Measurements from ENCODE around the gene TNFRSF4.

Gene TNFRSF4

GRCh38 chr1:1175221-1176062 is 38.5 kb downstream of the TNFRSF4 start:
- ChIA-PET CTCF (interaction anchor here (0.6 kb wide), 1 partner anchor 37 kb away, joined by 3 read pairs; no protein-coding TSS in a partner anchor), POLR2A (ENCODE audit: low non-redundant PET) (no interaction called here)
- DNase-seq (ENCODE audit: low spot score), result no peak
- no peak for TF ChIP-seq CTCF (conservative IDR thresholded peaks at IDR 0.05; ENCODE audit: low read depth)
- no peak overlapping the region for H3K27ac ChIP-seq

- no peak for TF ChIP-seq CTCF (conservative IDR thresholded peaks at IDR 0.05; ENCODE audit: low read depth)
- POLR2A ChIA-PET (ENCODE audit: low non-redundant PET), result no interaction called here
Measured at GRCh38 chr1:1173793-1174415, 40.0 kb downstream of the TNFRSF4 start, which contains the start of gene TTLL10. Gene TTLL10 (plus strand): TSS chr1:1173880. CDS start chr1:1179216, 5,336 bp downstream.

GRCh38 chr1:1173061-1173792 is 40.7 kb downstream of the TNFRSF4 start:
- POLR2A ChIA-PET (ENCODE audit: low non-redundant PET), result no interaction called here
- CTCF ChIA-PET, result interaction anchor here (1.2 kb wide), 1 partner anchor 51 kb away, joined by 4 read pairs; no protein-coding TSS in a partner anchor
- DNase-seq (ENCODE audit: low spot score), result no peak
- no peak overlapping the region for H3K27ac ChIP-seq
- TF ChIP-seq CTCF (conservative IDR thresholded peaks at IDR 0.05; ENCODE audit: low read depth), result no peak

More at GRCh38 chr1:1173793-1174415, 40.0 kb downstream of the TNFRSF4 start, which contains the start of gene TTLL10:
- DNase-seq (ENCODE audit: low spot score), result no peak
- H3K27ac ChIP-seq, result no peak within 1 kb of the TSS
- CTCF ChIA-PET, result interaction anchor here (0.7 to 1.2 kb wide), 2 partner anchors 52 to 119 kb away, joined by 3 to 4 read pairs; no protein-coding TSS in a partner anchor

- no peak for TF ChIP-seq CTCF (conservative IDR thresholded peaks at IDR 0.05; ENCODE audit: low read depth)
- ChIA-PET POLR2A (ENCODE audit: low non-redundant PET) (interaction anchor here (0.6 to 1.0 kb wide), 2 partner anchors 9 to 102 kb away, joined by 3 to 6 read pairs; partner anchors contain the start of gene UBE2J2), CTCF (interaction anchor here (0.6 to 1.0 kb wide), 4 partner anchors 24 to 1456 kb away, joined by 3 read pairs; no protein-coding TSS in a partner anchor)
- no peak for DNase-seq (ENCODE audit: low spot score)
- no peak overlapping the region for H3K27ac ChIP-seq
Measured at GRCh38 chr1:1171546-1172340, 42.2 kb downstream of the TNFRSF4 start.

GRCh38 chr1:1171161-1171545 is 42.8 kb downstream of the TNFRSF4 start:
- POLR2A ChIA-PET (ENCODE audit: low non-redundant PET), result interaction anchor here (0.6 to 1.0 kb wide), 2 partner anchors 9 to 102 kb away, joined by 3 to 6 read pairs; partner anchors contain the start of gene UBE2J2
- no peak overlapping the region for H3K27ac ChIP-seq
- CTCF ChIA-PET, result interaction anchor here (0.7 to 1.0 kb wide), 2 partner anchors 54 to 1457 kb away, joined by 3 read pairs; no protein-coding TSS in a partner anchor
- no peak for TF ChIP-seq CTCF (conservative IDR thresholded peaks at IDR 0.05; ENCODE audit: low read depth)
- no peak for DNase-seq (ENCODE audit: low spot score)
